ENCODE results near the gene BNC2. TPM values are rescaled to one million over a fixed set of nuclear protein-coding genes. Genes with fewer than 3 reads are reported as not detected.

BNC2 gene
- total and polyA plus RNA-seq, 2 experiments from 2014 or later, result 19.3 to 20.7 TPM

- 55% methylated on average over 12 of the region's 12 CpGs for WGBS (ENCODE audit: low lambda C conversion rate, missing lambda C conversion rate)
- Histone ChIP-seq H3K4me2 (peak overlapping the region; percentile 2), H3K27me3 (no peaks in the 10 kb centered on the region), H3K9me3 (ENCODE audit: low read depth) (no peaks in the 10 kb centered on the region), H3K79me2 (peaks cover 3% of the 10 kb centered on the region), H4K20me1 (ENCODE audit: insufficient read depth, poor library complexity, severe bottlenecking) (no peaks in the 10 kb centered on the region), H3K4me1 (ENCODE audit: insufficient read depth) (peaks cover 6% of the 10 kb centered on the region), H3K36me3 (replicated peaks; ENCODE audit: insufficient read depth, low read depth) (no peaks in the 10 kb centered on the region), H2AFZ (no peak overlapping the region), H3K27ac (peak overlapping the region; percentile 26), H3K9me2 (replicated peaks; ENCODE audit: insufficient read depth) (no peaks in the 10 kb centered on the region), H3K4me3 (no peak overlapping the region)
- TF ChIP-seq CTCF (IDR thresholded peaks at IDR 0.05; ENCODE audit: poor library complexity), result no peak
- no peak for TF ChIP-seq EZH2 (IDR thresholded peaks at IDR 0.05; ENCODE audit: borderline replicate concordance)
- no peak for TF ChIP-seq EZH2phosphoT487 (IDR thresholded peaks at IDR 0.05; ENCODE audit: low read depth, severe bottlenecking, unreplicated experiment)
- DNase-seq (ENCODE audit: low spot score), result no peak
Measured at GRCh38 chr9:16461137-16461840, 409.2 kb downstream of the BNC2 start.

- Histone ChIP-seq H3K4me2 (peak overlapping the region; percentile 2), H3K4me1 (ENCODE audit: insufficient read depth) (peaks cover 6% of the 10 kb centered on the region), H3K36me3 (replicated peaks; ENCODE audit: insufficient read depth, low read depth) (no peaks in the 10 kb centered on the region), H3K27ac (peak overlapping the region; percentile 56), H4K20me1 (ENCODE audit: insufficient read depth, poor library complexity, severe bottlenecking) (no peaks in the 10 kb centered on the region), H3K27me3 (no peaks in the 10 kb centered on the region), H3K9me3 (ENCODE audit: low read depth) (no peaks in the 10 kb centered on the region), H3K4me3 (no peak overlapping the region), H3K79me2 (peaks cover 3% of the 10 kb centered on the region), H2AFZ (no peak overlapping the region), H3K9me2 (replicated peaks; ENCODE audit: insufficient read depth) (no peaks in the 10 kb centered on the region)
- DNase-seq (ENCODE audit: low spot score), result no peak
- TF ChIP-seq EZH2 (IDR thresholded peaks at IDR 0.05; ENCODE audit: borderline replicate concordance) (no peak), EZH2phosphoT487 (IDR thresholded peaks at IDR 0.05; ENCODE audit: low read depth, severe bottlenecking, unreplicated experiment) (no peak), CTCF (IDR thresholded peaks at IDR 0.05; ENCODE audit: poor library complexity) (no peak)
- 76% methylated on average over 6 of the region's 6 CpGs for WGBS (ENCODE audit: low lambda C conversion rate, missing lambda C conversion rate)
Measured at GRCh38 chr9:16460696-16461095, 409.8 kb downstream of the BNC2 start.

- Histone ChIP-seq H3K9me2 (replicated peaks; ENCODE audit: insufficient read depth) (no peaks in the 10 kb centered on the region), H3K79me2 (peaks cover 4% of the 10 kb centered on the region), H3K9me3 (ENCODE audit: low read depth) (no peaks in the 10 kb centered on the region), H4K20me1 (ENCODE audit: insufficient read depth, poor library complexity, severe bottlenecking) (no peaks in the 10 kb centered on the region), H2AFZ (no peak overlapping the region), H3K4me1 (ENCODE audit: insufficient read depth) (peaks cover 6% of the 10 kb centered on the region), H3K4me3 (no peak overlapping the region), H3K4me2 (no peak overlapping the region), H3K27ac (no peak overlapping the region), H3K36me3 (replicated peaks; ENCODE audit: insufficient read depth, low read depth) (no peaks in the 10 kb centered on the region), H3K27me3 (no peaks in the 10 kb centered on the region)
- WGBS (ENCODE audit: low lambda C conversion rate, missing lambda C conversion rate), result 85% methylated on average over 6 of the region's 6 CpGs
- no peak for DNase-seq (ENCODE audit: low spot score)
- TF ChIP-seq EZH2 (IDR thresholded peaks at IDR 0.05; ENCODE audit: borderline replicate concordance) (no peak), CTCF (IDR thresholded peaks at IDR 0.05; ENCODE audit: poor library complexity) (no peak), EZH2phosphoT487 (IDR thresholded peaks at IDR 0.05; ENCODE audit: low read depth, severe bottlenecking, unreplicated experiment) (no peak)
Measured at GRCh38 chr9:16459421-16460148, 410.9 kb downstream of the BNC2 start.
